Fibroblast of mammary gland (primary cell): ENCODE measurements around the gene NRXN3.

Experiments used
- DNase-seq: peaks from one replicate; pipeline ENCODE4 v3.0.0-alpha.2; 2010; ENCODE audit warnings: low read depth
- H3K4me3 ChIP-seq: 2 replicates; pipeline ENCODE4 v1.5.1; 2011; ENCODE audit warnings: low read depth, mild to moderate bottlenecking, low read length, moderate library complexity; ENCODE audit not compliant: control insufficient read depth
- TF ChIP-seq, protein P1 (sequence below): conservative IDR thresholded peaks from 2 replicates; pipeline ENCODE4 v1.5.1; 2011; ENCODE audit warnings: low read depth, low read length, inconsistent platforms; ENCODE audit not compliant: control insufficient read depth, insufficient read depth

NRXN3 gene

DNA sequence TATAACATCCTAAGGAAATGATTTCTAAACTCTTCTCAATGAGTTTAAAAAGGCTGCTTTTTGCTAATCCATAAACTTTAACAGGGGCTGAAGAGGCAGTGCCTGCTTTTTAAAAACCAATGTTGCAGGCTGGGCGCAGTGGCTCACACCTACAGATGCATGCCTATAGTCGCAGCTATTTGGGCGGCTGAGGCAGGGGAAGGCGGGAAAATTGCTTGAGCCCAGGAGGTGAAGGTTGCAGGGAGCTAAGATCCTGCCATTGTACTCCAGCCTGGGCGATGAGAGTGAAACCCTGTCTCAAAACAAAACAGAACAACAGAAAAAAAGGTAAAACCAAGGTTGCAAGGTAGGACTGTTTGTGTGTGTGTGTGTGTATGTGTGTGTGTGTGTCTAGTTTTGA is 1509.9 kb downstream of the NRXN3 start:
- H3K4me3 ChIP-seq, result no peak overlapping the region
- DNase-seq, result no peak
- TF ChIP-seq, protein P1, sequence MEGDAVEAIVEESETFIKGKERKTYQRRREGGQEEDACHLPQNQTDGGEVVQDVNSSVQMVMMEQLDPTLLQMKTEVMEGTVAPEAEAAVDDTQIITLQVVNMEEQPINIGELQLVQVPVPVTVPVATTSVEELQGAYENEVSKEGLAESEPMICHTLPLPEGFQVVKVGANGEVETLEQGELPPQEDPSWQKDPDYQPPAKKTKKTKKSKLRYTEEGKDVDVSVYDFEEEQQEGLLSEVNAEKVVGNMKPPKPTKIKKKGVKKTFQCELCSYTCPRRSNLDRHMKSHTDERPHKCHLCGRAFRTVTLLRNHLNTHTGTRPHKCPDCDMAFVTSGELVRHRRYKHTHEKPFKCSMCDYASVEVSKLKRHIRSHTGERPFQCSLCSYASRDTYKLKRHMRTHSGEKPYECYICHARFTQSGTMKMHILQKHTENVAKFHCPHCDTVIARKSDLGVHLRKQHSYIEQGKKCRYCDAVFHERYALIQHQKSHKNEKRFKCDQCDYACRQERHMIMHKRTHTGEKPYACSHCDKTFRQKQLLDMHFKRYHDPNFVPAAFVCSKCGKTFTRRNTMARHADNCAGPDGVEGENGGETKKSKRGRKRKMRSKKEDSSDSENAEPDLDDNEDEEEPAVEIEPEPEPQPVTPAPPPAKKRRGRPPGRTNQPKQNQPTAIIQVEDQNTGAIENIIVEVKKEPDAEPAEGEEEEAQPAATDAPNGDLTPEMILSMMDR, result no peak

GRCh38 chr14:79686196-79686595 is 1516.0 kb downstream of the NRXN3 start:
- TF ChIP-seq, protein P1, result no peak
- no peak overlapping the region for H3K4me3 ChIP-seq
- no peak for DNase-seq

DNA sequence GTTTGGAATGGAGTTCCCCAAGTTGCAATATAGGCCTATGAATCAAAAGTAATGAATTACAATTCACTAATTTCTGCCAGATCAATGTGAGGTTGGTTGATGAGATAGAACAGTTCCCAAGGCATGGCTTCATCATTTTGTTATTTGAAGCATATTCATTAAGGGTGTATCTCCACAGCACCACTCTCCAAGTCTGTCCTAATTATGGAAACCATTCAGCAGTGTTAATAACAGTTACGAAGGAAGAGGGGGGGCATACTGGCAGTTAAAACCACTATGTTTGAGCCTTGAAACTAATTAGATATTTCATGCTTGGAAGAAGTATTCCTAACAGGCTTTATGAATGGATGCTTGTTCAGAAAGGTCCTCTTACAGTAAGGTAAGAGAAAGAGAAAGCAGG is 1520.8 kb downstream of the NRXN3 start:
- no peak overlapping the region for H3K4me3 ChIP-seq
- TF ChIP-seq, protein P1, result no peak
- no peak for DNase-seq

DNA sequence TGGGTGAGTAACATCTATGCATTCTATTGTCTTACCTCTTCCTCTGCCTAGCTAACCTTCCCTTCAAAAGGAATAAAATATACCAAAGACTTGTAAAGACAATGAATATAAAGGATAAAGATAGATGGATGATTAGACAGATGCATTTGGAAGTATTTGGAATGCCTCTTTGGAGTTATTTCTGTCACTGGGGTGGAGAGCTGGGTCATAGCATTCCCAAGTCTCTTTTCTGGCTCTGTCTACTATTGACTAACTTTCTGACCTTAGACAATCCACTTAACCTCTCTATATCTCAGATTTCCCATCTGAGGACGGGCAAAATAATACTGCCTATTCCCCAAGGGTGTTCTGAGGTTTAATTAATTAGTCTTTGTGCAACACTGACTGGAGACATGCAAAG is 1523.8 kb downstream of the NRXN3 start:
- TF ChIP-seq, protein P1, result no peak
- H3K4me3 ChIP-seq, result no peak overlapping the region
- no peak for DNase-seq

DNA sequence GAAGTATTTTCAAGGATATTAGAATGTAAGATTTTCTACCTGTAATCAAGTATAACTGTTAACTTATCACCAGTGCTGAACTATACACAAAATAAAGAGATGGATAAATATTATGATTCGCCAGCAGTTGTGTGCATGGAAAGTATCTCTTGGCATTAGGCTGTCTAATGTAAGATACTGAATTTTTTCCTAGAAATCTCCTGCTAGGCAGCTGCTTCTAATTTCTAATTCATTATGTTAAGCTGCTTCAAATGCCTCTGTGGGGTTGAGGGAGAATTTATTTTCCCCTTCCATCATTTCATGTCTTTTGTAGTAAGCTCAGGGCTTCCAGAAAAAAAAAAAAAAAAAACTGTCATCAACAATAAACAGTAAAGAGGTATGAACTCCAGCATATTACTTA is 1525.1 kb downstream of the NRXN3 start:
- no peak overlapping the region for H3K4me3 ChIP-seq
- TF ChIP-seq, protein P1, result no peak
- DNase-seq, result no peak

GRCh38 chr14:79698298-79698711 is 1528.1 kb downstream of the NRXN3 start:
- TF ChIP-seq, protein P1, result no peak
- H3K4me3 ChIP-seq, result no peak overlapping the region
- no peak for DNase-seq

GRCh38 chr14:79699206-79699605 is 1529.0 kb downstream of the NRXN3 start:
- DNase-seq, result no peak
- TF ChIP-seq, protein P1, result no peak
- no peak overlapping the region for H3K4me3 ChIP-seq
